ENCODE data around the gene C20orf204. TPM values are rescaled to one million over a fixed set of nuclear protein-coding genes. Genes with fewer than 3 reads are reported as not detected.

The C20orf204 gene
- total and polyA plus RNA-seq, 9 of the 15 experiments (the other 6 are each of a cell fraction or from before 2014, with no cell fraction given), result 0.11 to 1.1 (median 0.36) TPM; not detected in 2

GRCh38 chr20:64044484-64045247 is 8.7 kb downstream of the C20orf204 start:
- Histone ChIP-seq H3K9ac (ENCODE audit: insufficient read depth in 1 of 2, low read depth in 2 of 2, low read length in 2 of 2) (peak overlapping the region; percentile 19 to 84; a peak in 3 of 4 replicates), H4K20me1 (replicated peaks; ENCODE audit: control insufficient read depth, insufficient read depth, low read length) (no peaks in the 10 kb centered on the region), H3K9me1 (ENCODE audit: control insufficient read depth, insufficient read depth, low read length) (peaks cover 4% of the 10 kb centered on the region), H3K36me3 (ENCODE audit: control insufficient read depth, insufficient read depth, low read length) (peaks cover 12% of the 10 kb centered on the region; the same call in 1 of the 3 replicates), H3K27me3 (ENCODE audit: control insufficient read depth in 2 of 2, insufficient read depth in 2 of 2, low read length in 2 of 2) (no peaks in the 10 kb centered on the region), H3K4me2 (ENCODE audit: insufficient read depth, low read length) (0 out of 2 replicates have a peak overlapping the region, but pooled peaks have one; percentile 1), H3K27ac (ENCODE audit: extremely low read depth, low read depth, low read length) (peak overlapping the region; percentile 61; the same call in 1 of the 3 replicates), H3K9me3 (replicated peaks; ENCODE audit: control insufficient read depth, insufficient read depth, low read depth, low read length) (no peaks in the 10 kb centered on the region), H3K79me2 (ENCODE audit: control insufficient read depth, insufficient read depth, low read length) (peaks cover 12% of the 10 kb centered on the region), H3K4me1 (replicated peaks in 1 of 2; ENCODE audit: control insufficient read depth in 2 of 2, insufficient read depth in 2 of 2, low read length in 2 of 2) (peaks cover 31 to 76% of the 10 kb centered on the region in 2 experiments), H3K4me3 (no peak overlapping the region), H2AFZ (ENCODE audit: low read depth, low read length) (peak overlapping the region; percentile 77)
- ChIA-PET CTCF (ENCODE audit: low intra/inter-chr PET ratio) (no interaction called here), POLR2A (interaction anchor here (2.3 kb wide), 1 partner anchor 9 kb away, joined by 10 read pairs; no protein-coding TSS in a partner anchor)
- WGBS (ENCODE audit: insufficient coverage, low coverage, missing lambda C conversion rate), result 59% methylated on average over 11 of the region's 14 CpGs
- no TSS peak for BruUV-seq (replicated peaks)
- DNase-seq (ENCODE audit: extremely low read depth in 1 of 4, low spot score in 3 of 4) (no peak), ATAC-seq (no peak), FAIRE-seq (peak; percentile 26)
- intact Hi-C loops (cut with micrococcal nuclease) (no loop called here), in situ Hi-C loops (cut with MboI) (no loop called here)
- TF ChIP-seq BDP1 (IDR thresholded peaks at IDR 0.05; ENCODE audit: insufficient read depth, insufficient read length) (no peak), NR4A1 (CRISPR knock-in tag; IDR thresholded peaks at IDR 0.05) (no peak), NR4A1 (tag; IDR thresholded peaks at IDR 0.05) (no peak), ZNF146 (CRISPR knock-in tag; IDR thresholded peaks at IDR 0.05; ENCODE audit: unreplicated experiment) (no peak), ZNF316 (IDR thresholded peaks at IDR 0.05) (peak; percentile 57), ZNF766 (CRISPR knock-in tag; conservative IDR thresholded peaks at IDR 0.05) (no peak), NFE2 (IDR thresholded peaks at IDR 0.05; ENCODE audit: low read depth) (peak; percentile 31), HDGF (IDR thresholded peaks at IDR 0.05) (0 out of 2 replicates have a peak, but pooled peaks have one; percentile 28), ELK3 (CRISPR knock-in tag; IDR thresholded peaks at IDR 0.05) (no peak), ZNF785 (CRISPR knock-in tag; IDR thresholded peaks at IDR 0.05) (no peak), MAFK (IDR thresholded peaks at IDR 0.05; ENCODE audit: low read length) (0 out of 2 replicates have a peak, but pooled peaks have one; percentile 18), ZNF121 (CRISPR knock-in tag; conservative IDR thresholded peaks at IDR 0.05) (no peak), MECOM (CRISPR knock-in tag; IDR thresholded peaks at IDR 0.05) (no peak), BACH1 (tag; IDR thresholded peaks at IDR 0.05) (no peak), C11orf30 (IDR thresholded peaks at IDR 0.05; ENCODE audit: low read depth) (peak; percentile 75)
- TF ChIP-seq, protein P1, sequence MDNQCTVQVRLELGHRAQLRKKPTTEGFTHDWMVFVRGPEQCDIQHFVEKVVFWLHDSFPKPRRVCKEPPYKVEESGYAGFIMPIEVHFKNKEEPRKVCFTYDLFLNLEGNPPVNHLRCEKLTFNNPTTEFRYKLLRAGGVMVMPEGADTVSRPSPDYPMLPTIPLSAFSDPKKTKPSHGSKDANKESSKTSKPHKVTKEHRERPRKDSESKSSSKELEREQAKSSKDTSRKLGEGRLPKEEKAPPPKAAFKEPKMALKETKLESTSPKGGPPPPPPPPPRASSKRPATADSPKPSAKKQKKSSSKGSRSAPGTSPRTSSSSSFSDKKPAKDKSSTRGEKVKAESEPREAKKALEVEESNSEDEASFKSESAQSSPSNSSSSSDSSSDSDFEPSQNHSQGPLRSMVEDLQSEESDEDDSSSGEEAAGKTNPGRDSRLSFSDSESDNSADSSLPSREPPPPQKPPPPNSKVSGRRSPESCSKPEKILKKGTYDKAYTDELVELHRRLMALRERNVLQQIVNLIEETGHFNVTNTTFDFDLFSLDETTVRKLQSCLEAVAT (IDR thresholded peaks at IDR 0.05), result no peak
